T-helper 17 cell (primary cell): ENCODE data around the gene ARL15. TPM values are rescaled to one million over a fixed set of nuclear protein-coding genes. Genes with fewer than 3 reads are reported as not detected.

Experiments used
- ATAC-seq: fragments of 150-1000 bp; cut with Tn5 transposase; 2 replicates; pipeline ENCODE4 v1.10.0; 2021; ENCODE audit warnings: mild to moderate bottlenecking, moderate library complexity
- DNase-seq, 3 donors: peaks; one replicate each; pipeline versions ENCODE4 v3.0.0 to v3.0.0-alpha.2; 2020 to 2021
- H3K9me3 ChIP-seq: one replicate; pipeline ENCODE4 v1.7.0; 2013; ENCODE audit warnings: low read length, mild to moderate bottlenecking; ENCODE audit not compliant: control insufficient read depth, poor library complexity, severe bottlenecking
- H3K27ac Mint-ChIP-seq: one replicate; pipeline ENCODE4 v1.8.0; 2022; ENCODE audit warnings: mild to moderate bottlenecking, moderate library complexity, mixed read lengths
- H3K27me3 Mint-ChIP-seq: one replicate; pipeline ENCODE4 v1.8.0; 2022; ENCODE audit warnings: mixed read lengths
- H3K36me3 Mint-ChIP-seq: one replicate; pipeline ENCODE4 v1.8.0; 2022; ENCODE audit warnings: low read depth, mixed read lengths
- H3K4me1 Mint-ChIP-seq: one replicate; pipeline ENCODE4 v1.8.0; 2022; ENCODE audit warnings: mild to moderate bottlenecking, mixed read lengths
- H3K4me3 Mint-ChIP-seq: one replicate; pipeline ENCODE4 v1.8.0; 2022; ENCODE audit warnings: mild to moderate bottlenecking, moderate library complexity, mixed read lengths
- total RNA-seq, 4 donors: library from RNA in 2 of 4; stranded (reverse) in 2 of 4; gene quantifications; one replicate each; pipeline ENCODE4 v1.2.3 and lab custom pipeline; 2022 to 2026

ARL15 gene
- total RNA-seq, 2 donors from 2014 or later = 17.7 to 24.6 TPM

GRCh38 chr5:54242297-54242696 lies 68.1 kb downstream of the ARL15 start:
- Mint-ChIP-seq H3K4me1 (peaks cover 14% of the 10 kb centered on the region), H3K4me3 (no peak overlapping the region), H3K36me3 (peaks cover 2% of the 10 kb centered on the region), H3K27ac (no peak overlapping the region), H3K27me3 (no peaks in the 10 kb centered on the region)
- DNase-seq = no peak
- ATAC-seq = no peak
- H3K9me3 ChIP-seq = no peaks in the 10 kb centered on the region

GRCh38 chr5:54234304-54234933 lies 76.0 kb downstream of the ARL15 start:
- H3K4me1 Mint-ChIP-seq = peaks cover 16% of the 10 kb centered on the region
- H3K36me3 Mint-ChIP-seq = no peaks in the 10 kb centered on the region
- H3K27me3 Mint-ChIP-seq = no peaks in the 10 kb centered on the region
- no peak for ATAC-seq
- DNase-seq = no peak
- no peak overlapping the region for H3K4me3 Mint-ChIP-seq
- H3K9me3 ChIP-seq = no peaks in the 10 kb centered on the region
- H3K27ac Mint-ChIP-seq = no peak overlapping the region

GRCh38 chr5:54230936-54231685 lies 79.3 kb downstream of the ARL15 start:
- Mint-ChIP-seq H3K36me3 (no peaks in the 10 kb centered on the region), H3K27ac (no peak overlapping the region), H3K4me3 (no peak overlapping the region), H3K4me1 (peaks cover 20% of the 10 kb centered on the region), H3K27me3 (no peaks in the 10 kb centered on the region)
- H3K9me3 ChIP-seq = no peaks in the 10 kb centered on the region
- ATAC-seq (no peak), DNase-seq (no peak)

- H3K4me1 Mint-ChIP-seq = peaks cover 31% of the 10 kb centered on the region
- DNase-seq (peak; percentile 34 to 60 (median 45)), ATAC-seq (peak; percentile 87)
- peaks cover under 1% of the 10 kb centered on the region for H3K36me3 Mint-ChIP-seq
- no peaks in the 10 kb centered on the region for H3K27me3 Mint-ChIP-seq
- no peak overlapping the region for H3K27ac Mint-ChIP-seq
- H3K9me3 ChIP-seq = no peaks in the 10 kb centered on the region
- H3K4me3 Mint-ChIP-seq = no peak overlapping the region
Observed at GRCh38 chr5:54229041-54229780, 81.2 kb downstream of the ARL15 start.

- peaks cover 4% of the 10 kb centered on the region for H3K36me3 Mint-ChIP-seq
- no peak overlapping the region for H3K4me3 Mint-ChIP-seq
Observed at GRCh38 chr5:54227759-54228158, 82.6 kb downstream of the ARL15 start.

GRCh38 chr5:54227109-54227508 lies 83.3 kb downstream of the ARL15 start:
- Mint-ChIP-seq H3K27me3 (no peaks in the 10 kb centered on the region), H3K27ac (no peak overlapping the region), H3K4me3 (no peak overlapping the region), H3K4me1 (peaks cover 35% of the 10 kb centered on the region), H3K36me3 (peaks cover 4% of the 10 kb centered on the region)
- no peak for ATAC-seq
- H3K9me3 ChIP-seq = no peaks in the 10 kb centered on the region
- no peak for DNase-seq

More at GRCh38 chr5:54227759-54228158, 82.6 kb downstream of the ARL15 start:
- no peak for DNase-seq
- Mint-ChIP-seq H3K4me1 (peaks cover 38% of the 10 kb centered on the region), H3K27ac (no peak overlapping the region), H3K27me3 (no peaks in the 10 kb centered on the region)
- H3K9me3 ChIP-seq = no peaks in the 10 kb centered on the region
- ATAC-seq = no peak

- ATAC-seq = no peak
- H3K4me1 Mint-ChIP-seq = peaks cover 30% of the 10 kb centered on the region
Observed at GRCh38 chr5:54226215-54226614, 84.2 kb downstream of the ARL15 start.

GRCh38 chr5:54224103-54224826 lies 86.1 kb downstream of the ARL15 start:
- Mint-ChIP-seq H3K27me3 (no peaks in the 10 kb centered on the region), H3K4me1 (peaks cover 25% of the 10 kb centered on the region), H3K4me3 (no peak overlapping the region), H3K36me3 (peaks cover 4% of the 10 kb centered on the region), H3K27ac (peak overlapping the region; percentile 29)
- ATAC-seq = no peak
- no peaks in the 10 kb centered on the region for H3K9me3 ChIP-seq
- DNase-seq = no peak

More at GRCh38 chr5:54226215-54226614, 84.2 kb downstream of the ARL15 start:
- no peak overlapping the region for H3K27ac Mint-ChIP-seq
- no peaks in the 10 kb centered on the region for H3K27me3 Mint-ChIP-seq
- H3K9me3 ChIP-seq = no peaks in the 10 kb centered on the region
- no peak for DNase-seq
- H3K4me3 Mint-ChIP-seq = no peak overlapping the region
- peaks cover 4% of the 10 kb centered on the region for H3K36me3 Mint-ChIP-seq

GRCh38 chr5:54222336-54222735 lies 88.0 kb downstream of the ARL15 start:
- no peaks in the 10 kb centered on the region for H3K9me3 ChIP-seq
- ATAC-seq (no peak), DNase-seq (no peak)
- Mint-ChIP-seq H3K36me3 (peaks cover 4% of the 10 kb centered on the region), H3K27ac (no peak overlapping the region), H3K4me3 (no peak overlapping the region), H3K27me3 (no peaks in the 10 kb centered on the region), H3K4me1 (peaks cover 25% of the 10 kb centered on the region)

- H3K27ac Mint-ChIP-seq = no peak overlapping the region
- no peak for ATAC-seq
Observed at GRCh38 chr5:54221135-54221534, 89.2 kb downstream of the ARL15 start.

GRCh38 chr5:54220230-54221040 lies 89.9 kb downstream of the ARL15 start:
- H3K36me3 Mint-ChIP-seq = peaks cover 4% of the 10 kb centered on the region
- peaks cover 18% of the 10 kb centered on the region for H3K4me1 Mint-ChIP-seq
- no peaks in the 10 kb centered on the region for H3K27me3 Mint-ChIP-seq
- H3K4me3 Mint-ChIP-seq = no peak overlapping the region
- no peak for ATAC-seq
- DNase-seq = no peak
- H3K9me3 ChIP-seq = no peaks in the 10 kb centered on the region
- H3K27ac Mint-ChIP-seq = no peak overlapping the region

More at GRCh38 chr5:54221135-54221534, 89.2 kb downstream of the ARL15 start:
- peaks cover 23% of the 10 kb centered on the region for H3K4me1 Mint-ChIP-seq
- DNase-seq = no peak
- H3K4me3 Mint-ChIP-seq = no peak overlapping the region
- no peaks in the 10 kb centered on the region for H3K9me3 ChIP-seq
- H3K36me3 Mint-ChIP-seq = peaks cover 4% of the 10 kb centered on the region
- H3K27me3 Mint-ChIP-seq = no peaks in the 10 kb centered on the region

GRCh38 chr5:54217826-54218503 lies 92.4 kb downstream of the ARL15 start:
- no peak overlapping the region for H3K27ac Mint-ChIP-seq
- H3K4me3 Mint-ChIP-seq = no peak overlapping the region
- ATAC-seq (no peak), DNase-seq (no peak)
- no peaks in the 10 kb centered on the region for H3K27me3 Mint-ChIP-seq
- H3K4me1 Mint-ChIP-seq = peaks cover 12% of the 10 kb centered on the region
- peaks cover 2% of the 10 kb centered on the region for H3K36me3 Mint-ChIP-seq
- H3K9me3 ChIP-seq = no peaks in the 10 kb centered on the region
